GM23338 (cell line): ENCODE results near the gene TNS1.

Experiments used
- CREB1 ChIP-seq: fragments of 250-450 bp; sonication (Bioruptor Pico); IDR thresholded peaks from 2 replicates; pipeline ENCODE4 v1.5.0; 2020; ENCODE audit warnings: low read depth, mild to moderate bottlenecking, moderate library complexity
- CTCF ChIP-seq, 2 experiments: fragments of 200-600 bp in 1 of 2; sonication (generic) in 1 of 2; conservative IDR thresholded peaks; 2 replicates each; pipeline versions ENCODE4 v1.5.1 to v1.6.1; 2016 to 2017; ENCODE audit warnings: antibody characterized with exemption in 2 of 2, low read depth in 2 of 2, mild to moderate bottlenecking in 2 of 2, moderate library complexity in 1 of 2
- EZH2 ChIP-seq: fragments of 200-600 bp; sonication (generic); IDR thresholded peaks from one replicate; pipeline ENCODE4 v1.8.0; 2017; ENCODE audit warnings: antibody characterized with exemption, mild to moderate bottlenecking, low read depth; ENCODE audit not compliant: unreplicated experiment
- EZH2phosphoT487 ChIP-seq: fragments of 200-600 bp; sonication (generic); IDR thresholded peaks from one replicate; pipeline ENCODE4 v1.8.1; 2018; ENCODE audit warnings: antibody characterized with exemption; ENCODE audit not compliant: unreplicated experiment
- POLR2AphosphoS5 ChIP-seq: IDR thresholded peaks from 2 replicates; pipeline ENCODE4 v1.6.1; 2016; ENCODE audit warnings: antibody characterized with exemption, low read depth
- REST ChIP-seq: IDR thresholded peaks from one replicate; pipeline ENCODE4 v1.6.1; 2018; ENCODE audit warnings: antibody characterized with exemption; ENCODE audit not compliant: unreplicated experiment
- STAT1 ChIP-seq: IDR thresholded peaks from one replicate; pipeline ENCODE4 v1.6.1; 2016; ENCODE audit warnings: antibody characterized with exemption; ENCODE audit not compliant: unreplicated experiment
- ZNF114 ChIP-seq: fragments of 250-450 bp; sonication (Bioruptor Pico); IDR thresholded peaks from 2 replicates; pipeline ENCODE4 v1.5.0; 2020; ENCODE audit warnings: mild to moderate bottlenecking, moderate library complexity

GRCh38 chr2:217980036-217980435, 22.8 kb downstream of the TNS1 start:
- TF ChIP-seq CTCF (conservative IDR thresholded peaks at IDR 0.05; ENCODE audit: low read depth in 2 of 2) (no peak), REST (no peak), CREB1 (CRISPR knock-in tag) (no peak), EZH2 (no peak), EZH2phosphoT487 (no peak), STAT1 (no peak), POLR2AphosphoS5 (no peak), ZNF114 (CRISPR knock-in tag) (no peak)
